Stimulated activated CD8-positive, alpha-beta memory T cell treated with anti-CD3 and anti-CD28 coated beads, Interleukin-4, amount 100 ng/mL, for 24 hours (primary cell): ENCODE measurements around the gene EIF4A2.
"Not testable (repeated sequence)": the region's sequence is repeated elsewhere in the genome, so short reads cannot be mapped to it uniquely, and the experiment has no call there.

ENCODE experiments used
- DNase-seq: peaks from one replicate; pipeline ENCODE4 v3.0.0-alpha.2; 2020; ENCODE audit warnings: low read depth

The EIF4A2 gene

GRCh38 chr3:186784820-186785494 lies 1.6 kb downstream of the EIF4A2 start:
- DNase-seq: no peak

- no peak for DNase-seq
Observed at GRCh38 chr3:186785495-186786018, 2.2 kb downstream of the EIF4A2 start.

- DNase-seq: no peak
Observed at GRCh38 chr3:186786922-186787321, 3.5 kb downstream of the EIF4A2 start.

GRCh38 chr3:186787642-186788481 lies 4.5 kb downstream of the EIF4A2 start:
- DNase-seq: no peak

- DNase-seq: no peak
Observed at GRCh38 chr3:186788482-186789370, 5.3 kb downstream of the EIF4A2 start.

- DNase-seq: no peak
Observed at GRCh38 chr3:186789554-186790260, 6.3 kb downstream of the EIF4A2 start.

- no peak for DNase-seq
Observed at GRCh38 chr3:186790261-186790981, 7.0 kb downstream of the EIF4A2 start.

GRCh38 chr3:186798239-186798874 lies 15.0 kb downstream of the EIF4A2 start:
- no peak for DNase-seq

- no peak for DNase-seq
Observed at GRCh38 chr3:186800285-186800684, 16.9 kb downstream of the EIF4A2 start.

- DNase-seq: no peak
Observed at GRCh38 chr3:186802701-186803100, 19.3 kb downstream of the EIF4A2 start.

GRCh38 chr3:186803447-186803846 lies 20.1 kb downstream of the EIF4A2 start:
- not testable (repeated sequence) for DNase-seq

GRCh38 chr3:186806089-186807055 lies 23.0 kb downstream of the EIF4A2 start, which contains the start of gene RFC4:
TSS of gene RFC4 (minus strand) at chr3:186806482. CDS start at chr3:186804713, 1,769 bp downstream.
- peak; percentile 80 for DNase-seq

- DNase-seq: no peak
Observed at GRCh38 chr3:186807231-186807630, 23.9 kb downstream of the EIF4A2 start.

GRCh38 chr3:186810336-186810996 lies 27.1 kb downstream of the EIF4A2 start:
- no peak for DNase-seq

- DNase-seq: not testable (repeated sequence)
Observed at GRCh38 chr3:186811313-186811712, 27.9 kb downstream of the EIF4A2 start.

- DNase-seq: no peak
Observed at GRCh38 chr3:186814100-186814499, 30.7 kb downstream of the EIF4A2 start.

GRCh38 chr3:186815435-186815834 lies 32.1 kb downstream of the EIF4A2 start:
- no peak for DNase-seq

GRCh38 chr3:186818516-186818915 lies 35.1 kb downstream of the EIF4A2 start:
- no peak for DNase-seq
